ENCODE measurements around the gene ADCK2.
"Not testable (repeated sequence)": the region's sequence is repeated elsewhere in the genome, so short reads cannot be mapped to it uniquely, and the experiment has no call there.

Gene ADCK2

GRCh38 chr7:140646931-140647647 is 25.7 kb upstream of the ADCK2 start:
- DNase-seq: peak in 5 of 14 donors; percentile 6 to 79 (median 15)

- DNase-seq: no peak
These were observed 23.1 kb upstream of the ADCK2 start for GRCh38 chr7:140649556-140650205.

- DNase-seq: no peak
These were observed 22.4 kb upstream of the ADCK2 start for GRCh38 chr7:140650367-140650766.

GRCh38 chr7:140653319-140654108 is 19.2 kb upstream of the ADCK2 start:
- peak in 8 of 14 donors; percentile 14 to 80 (median 26) for DNase-seq

DNA sequence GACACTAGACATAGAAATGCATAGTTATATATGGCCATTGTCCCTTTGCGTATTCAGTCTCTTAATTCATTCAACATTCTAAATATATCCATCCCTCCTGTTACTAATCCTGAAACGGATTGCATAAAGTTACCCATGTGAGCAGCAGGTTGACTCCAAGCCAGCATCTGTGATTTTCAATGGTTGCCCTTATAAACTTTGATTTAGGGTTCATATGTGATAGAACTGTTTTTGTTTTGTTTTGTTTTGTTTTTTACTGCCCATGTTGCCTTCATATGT is 18.7 kb upstream of the ADCK2 start:
- DNase-seq: no peak

- no peak for DNase-seq
These were observed 18.1 kb upstream of the ADCK2 start for GRCh38 chr7:140654661-140655060.

DNA sequence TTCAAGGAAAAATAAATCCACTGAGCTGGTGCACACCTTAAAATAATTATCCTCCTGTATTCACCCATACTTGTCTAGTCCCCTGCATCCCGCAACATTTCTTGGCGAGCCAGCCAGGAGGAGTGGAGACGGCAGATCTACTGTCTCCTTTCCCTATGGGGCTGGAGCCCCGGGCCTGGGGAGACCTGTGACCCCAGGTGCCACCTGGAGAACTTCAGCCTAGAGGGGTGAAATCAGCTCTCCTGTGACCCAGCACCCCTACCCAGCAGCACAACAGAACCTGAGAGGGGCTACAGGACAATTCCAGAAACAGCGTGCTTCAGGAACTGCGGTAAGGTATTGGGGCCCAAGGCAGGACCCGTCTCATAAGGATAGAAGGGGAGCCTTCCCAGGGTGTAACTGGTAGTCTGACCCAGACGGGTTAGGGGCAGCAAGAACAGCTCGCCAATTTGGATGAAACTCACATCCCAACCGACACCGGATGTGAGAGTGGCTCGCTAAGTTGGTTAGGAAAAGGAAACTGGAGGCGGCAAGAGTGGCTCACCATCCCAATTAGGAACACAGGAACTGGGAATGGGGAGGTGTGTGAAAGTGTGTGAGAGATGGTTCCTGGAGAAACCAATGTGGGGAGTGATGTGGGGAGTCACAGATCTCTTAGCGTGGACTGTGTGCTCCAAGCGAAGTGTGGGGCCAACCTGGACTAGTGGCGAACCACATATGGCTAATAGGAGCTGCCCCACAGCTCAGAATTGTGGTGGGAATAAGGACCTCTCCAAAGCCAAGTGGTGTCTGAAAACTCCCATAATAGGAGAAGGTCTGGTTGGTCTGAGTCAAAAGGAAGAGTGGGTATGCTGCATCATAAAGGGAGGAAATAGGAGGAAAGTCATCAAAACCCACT is 17.0 kb upstream of the ADCK2 start:
- no peak for DNase-seq

DNA sequence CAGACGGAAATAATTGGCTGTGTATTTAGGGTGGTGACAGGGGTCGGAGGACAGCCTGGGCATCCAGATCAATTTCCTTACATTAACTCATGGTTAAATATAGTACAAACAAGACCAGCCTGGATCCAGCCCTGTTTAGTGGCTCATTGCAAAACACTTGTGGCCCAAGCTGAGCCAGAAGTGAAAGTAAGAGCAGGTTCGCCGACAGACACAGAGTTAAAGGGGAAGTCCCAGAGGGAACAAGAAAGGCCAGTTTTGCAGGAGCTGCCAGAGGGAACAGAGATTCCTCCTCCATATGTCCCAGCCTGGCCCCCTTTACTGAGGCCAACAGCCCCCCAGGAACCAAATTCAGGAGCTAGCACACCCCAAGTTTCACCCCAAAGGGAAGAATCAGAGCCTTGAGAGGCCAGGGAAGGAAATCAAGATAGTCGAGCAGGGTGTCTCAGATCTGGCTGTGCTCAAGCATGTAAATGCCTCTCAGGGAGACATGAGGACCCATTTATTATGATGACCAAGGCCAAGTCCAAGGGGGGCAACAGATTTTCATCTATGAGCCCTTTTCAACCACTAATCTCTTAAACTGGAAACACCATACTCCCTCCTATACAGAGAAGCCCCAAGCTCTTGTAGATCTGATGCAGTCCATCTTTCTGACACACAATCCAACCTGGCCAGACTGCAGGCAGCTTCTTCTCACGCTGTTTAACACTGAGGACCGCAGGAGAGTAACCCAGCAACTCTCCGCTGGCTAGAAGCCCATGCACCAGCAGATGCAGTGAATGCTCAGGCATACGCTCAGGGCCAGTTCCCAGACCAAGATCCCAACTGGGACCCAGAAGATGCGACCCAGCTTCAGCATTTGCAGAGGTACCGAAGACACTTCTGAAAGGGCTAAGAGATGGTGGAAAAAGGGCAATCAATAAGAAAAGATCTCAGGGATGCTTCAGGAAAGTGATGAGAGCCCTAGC is 15.9 kb upstream of the ADCK2 start:
- DNase-seq: peak in 7 of 14 donors; percentile 4 to 42 (median 33)

DNA sequence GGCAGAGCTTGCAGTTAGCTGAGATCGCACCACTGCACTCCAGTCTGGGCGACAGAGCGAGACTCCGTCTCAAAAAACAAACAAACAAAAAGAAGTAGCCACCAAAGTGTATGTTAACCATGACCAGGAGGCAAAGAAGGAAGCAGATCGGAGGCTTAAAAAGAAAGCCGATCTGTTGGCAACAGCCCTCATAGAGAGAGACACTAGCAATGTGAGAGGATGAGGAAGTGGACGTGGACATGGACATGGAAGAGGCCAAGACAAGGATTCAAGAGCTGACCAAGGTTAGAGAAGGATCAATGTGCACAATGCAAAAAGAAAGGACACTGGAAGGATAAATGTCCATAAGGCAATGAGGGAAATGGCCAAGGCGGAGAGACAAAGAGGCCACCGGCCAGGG is 14.9 kb upstream of the ADCK2 start:
- no peak for DNase-seq

GRCh38 chr7:140659856-140660255 is 12.9 kb upstream of the ADCK2 start:
- DNase-seq: no peak

GRCh38 chr7:140661124-140661523 is 11.6 kb upstream of the ADCK2 start:
- no peak for DNase-seq

DNA sequence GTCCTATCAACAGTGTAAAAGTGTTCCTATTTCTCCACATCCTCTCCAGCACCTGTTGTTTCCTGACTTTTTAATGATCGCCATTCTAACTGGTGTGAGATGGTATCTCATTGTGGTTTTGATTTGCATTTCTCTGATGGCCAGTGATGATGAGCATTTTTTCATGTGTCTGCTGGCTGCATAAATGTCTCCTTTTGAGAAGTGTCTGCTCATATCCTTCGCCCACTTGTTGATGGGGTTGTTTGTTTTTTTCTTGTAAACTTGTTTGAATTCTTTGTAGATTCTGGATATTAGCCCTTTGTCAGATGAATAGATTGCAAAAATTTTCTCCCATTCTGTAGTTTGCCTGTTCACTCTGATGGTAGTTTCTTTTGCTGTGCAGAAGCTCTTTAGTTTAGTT is 9.8 kb upstream of the ADCK2 start:
- DNase-seq: not testable (repeated sequence)

GRCh38 chr7:140667476-140667875 is 5.3 kb upstream of the ADCK2 start:
- no peak for DNase-seq

DNA sequence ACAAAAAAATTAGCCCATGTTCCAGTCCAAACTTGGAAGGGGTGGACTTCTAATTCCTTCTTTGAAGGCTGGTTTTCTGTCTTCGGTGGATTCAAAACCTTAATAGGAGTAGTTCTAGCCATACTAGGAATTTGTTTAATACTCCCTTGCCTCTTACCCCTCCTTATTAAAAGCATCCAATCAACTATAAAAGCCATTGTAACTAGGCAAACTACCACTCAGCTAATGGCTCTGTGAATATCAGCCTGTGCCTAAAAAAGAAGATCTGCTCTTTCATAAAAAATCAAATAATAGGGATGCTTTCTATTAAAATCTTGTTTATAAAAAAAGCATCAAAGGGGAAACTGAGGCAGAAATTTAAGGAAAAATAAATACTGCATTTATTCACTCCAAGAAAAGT is 4.1 kb upstream of the ADCK2 start:
- no peak for DNase-seq

GRCh38 chr7:140669352-140669751 is 3.4 kb upstream of the ADCK2 start:
- DNase-seq: no peak

GRCh38 chr7:140669862-140670261 is 2.9 kb upstream of the ADCK2 start:
- not testable (repeated sequence) for DNase-seq

- DNase-seq: no peak
These were observed 2.3 kb upstream of the ADCK2 start for GRCh38 chr7:140670343-140670935.

DNA sequence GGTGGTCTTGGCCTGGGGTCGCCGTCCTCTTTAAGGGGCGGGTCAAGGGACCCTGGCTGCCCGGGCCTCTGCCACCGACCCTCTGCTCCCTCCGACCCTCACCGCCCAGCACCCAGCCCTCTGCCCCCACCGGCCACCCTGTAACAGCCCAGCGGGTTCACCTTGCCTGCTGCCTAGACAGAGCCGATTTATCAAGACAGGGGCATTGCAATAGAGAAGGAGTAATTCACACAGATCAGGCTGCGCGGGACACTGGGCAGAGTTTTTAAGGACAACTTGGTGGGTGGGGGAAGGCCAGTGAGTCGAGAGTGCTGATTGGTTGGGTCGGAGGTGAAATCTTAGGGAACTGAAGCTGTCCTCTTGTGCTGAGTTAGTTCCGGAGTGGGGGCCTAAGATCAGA is 779 bp upstream of the ADCK2 start:
- peak in 1 of 14 donors; percentile 9 for DNase-seq

DNA sequence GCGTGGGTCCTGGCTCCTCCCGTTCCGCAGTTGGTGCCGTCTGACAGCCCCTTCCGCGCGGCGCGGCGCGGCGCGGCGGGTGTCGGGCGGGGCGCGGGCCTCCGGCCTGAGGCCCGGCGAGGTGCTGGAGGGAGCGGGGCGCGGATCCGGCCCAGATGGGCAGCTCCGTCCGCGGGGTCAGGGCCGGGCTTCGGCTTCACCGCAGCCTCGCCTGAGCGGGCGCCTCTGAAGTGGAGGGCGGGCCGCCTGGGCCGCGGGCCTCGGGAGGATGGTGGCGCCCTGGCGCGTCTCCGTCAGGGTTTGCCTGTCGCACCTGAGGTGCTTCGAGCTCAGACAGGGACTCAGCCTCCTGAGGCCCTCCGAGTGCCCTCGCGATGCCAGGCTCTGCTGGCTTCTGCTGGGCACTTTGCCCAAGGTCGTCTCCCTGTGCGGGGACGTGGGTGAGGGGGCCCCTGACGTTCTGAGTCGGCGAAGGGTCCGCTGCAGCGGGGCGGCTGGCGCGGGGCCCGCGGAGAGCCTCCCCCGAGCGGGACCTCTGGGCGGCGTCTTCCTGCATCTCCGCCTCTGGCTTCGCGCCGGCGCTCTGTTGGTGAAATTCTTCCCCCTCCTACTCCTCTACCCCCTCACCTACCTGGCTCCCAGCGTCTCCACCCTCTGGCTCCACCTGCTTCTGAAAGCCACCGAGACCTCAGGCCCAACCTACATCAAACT is 473 bp downstream of the ADCK2 start:
- DNase-seq: peak in 10 of 14 donors; percentile 26 to 73 (median 56)

DNA sequence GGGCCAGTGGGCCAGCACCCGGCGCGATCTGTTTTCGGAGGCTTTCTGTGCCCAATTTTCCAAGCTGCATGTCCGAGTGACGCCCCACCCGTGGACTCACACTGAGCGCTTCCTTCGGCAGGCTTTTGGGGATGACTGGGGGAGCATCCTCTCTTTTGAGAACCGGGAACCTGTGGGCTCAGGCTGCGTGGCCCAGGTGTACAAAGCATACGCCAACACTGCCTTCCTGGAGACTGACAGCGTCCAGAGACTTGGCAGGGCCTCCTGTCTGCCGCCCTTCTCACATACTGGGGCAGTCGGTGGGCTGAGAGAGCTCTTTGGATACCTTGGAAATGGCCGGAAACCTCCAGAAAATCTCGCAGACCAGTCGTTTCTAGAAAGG is 1.0 kb downstream of the ADCK2 start:
- DNase-seq: peak in 4 of 14 donors; percentile 36 to 73 (median 53)

All from C1 segment of cervical spinal cord (tissue), 14 donors.